ENCODE data around the gene TCERG1L.

- TF ChIP-seq CTCF (IDR thresholded peaks at IDR 0.05) (no peak), POLR2A (IDR thresholded peaks at IDR 0.05) (no peak)
Measured at GRCh38 chr10:131115801-131116200, 195.7 kb downstream of the TCERG1L start.
